GM18951 (cell line): Measurements from ENCODE around the gene PCYT2.

Source experiments
- POLR2A ChIP-seq: IDR thresholded peaks from 4 replicates; pipeline ENCODE4 v1.6.1; 2011; ENCODE audit warnings: mild to moderate bottlenecking; ENCODE audit not compliant: insufficient read length, insufficient read depth; ENCODE audit errors: extremely low read depth
- in situ Hi-C: fragments of 300-500 bp; cut with MboI; formaldehyde crosslinking; loops from one replicate; pipeline ENCODE4 v1.12.0; 2022; ENCODE audit warnings: low sequenced_read_pairs, mixed read lengths, inconsistent platforms; ENCODE audit not compliant: unreplicated experiment

The PCYT2 gene

DNA sequence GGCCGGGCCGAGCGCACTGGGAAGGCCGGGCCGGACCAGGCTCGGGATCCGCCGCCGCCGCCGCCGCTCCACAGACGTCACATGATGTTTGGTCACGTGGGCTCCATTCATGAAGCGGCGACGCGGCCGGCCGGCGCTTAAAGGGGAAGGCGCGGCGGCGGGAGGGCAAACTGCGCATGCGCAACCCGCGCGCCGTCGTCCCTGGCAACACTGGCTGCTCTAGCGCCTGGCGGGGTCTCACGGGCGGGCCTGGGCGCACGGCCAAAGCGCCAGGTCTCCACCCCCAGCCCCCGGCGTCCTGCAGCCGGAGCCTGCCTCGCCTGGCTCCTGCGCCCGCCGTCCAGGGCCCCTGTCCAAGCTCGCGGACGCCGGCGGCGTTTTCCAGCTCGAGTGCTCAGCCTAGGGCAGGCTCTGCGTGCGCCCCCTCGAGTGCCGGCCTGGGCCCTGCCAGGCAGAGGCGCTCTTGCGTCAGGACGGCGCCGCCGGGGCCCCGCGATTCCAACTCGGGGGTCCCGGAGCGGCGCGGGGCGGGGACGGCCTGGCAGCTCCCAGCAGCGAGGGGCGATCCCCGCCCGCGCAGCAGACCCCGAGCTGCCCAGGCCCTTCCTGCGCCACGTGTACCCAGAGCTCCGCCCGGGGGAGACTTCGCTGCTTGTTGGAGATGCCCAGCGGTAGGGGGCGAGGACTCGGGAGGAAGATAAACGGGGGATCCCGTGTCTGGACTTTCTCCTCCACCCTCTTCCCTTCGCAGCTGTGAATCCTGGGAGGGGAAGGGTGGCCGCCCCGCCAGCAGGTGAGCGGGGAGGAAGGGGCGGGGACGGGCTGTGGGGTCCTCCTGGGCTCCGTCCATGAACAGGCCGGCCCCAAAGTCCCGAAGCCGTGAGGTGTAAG, 16.7 kb upstream of the PCYT2 start, which contains the start of gene MAFG:
TSS of gene MAFG (minus strand) at position 83 of the 891 bp plus-strand sequence. CDS start 4,550 bp downstream, outside the sequence.
- in situ Hi-C loops = no loop called here
- TF ChIP-seq POLR2A = peak; percentile 47

DNA sequence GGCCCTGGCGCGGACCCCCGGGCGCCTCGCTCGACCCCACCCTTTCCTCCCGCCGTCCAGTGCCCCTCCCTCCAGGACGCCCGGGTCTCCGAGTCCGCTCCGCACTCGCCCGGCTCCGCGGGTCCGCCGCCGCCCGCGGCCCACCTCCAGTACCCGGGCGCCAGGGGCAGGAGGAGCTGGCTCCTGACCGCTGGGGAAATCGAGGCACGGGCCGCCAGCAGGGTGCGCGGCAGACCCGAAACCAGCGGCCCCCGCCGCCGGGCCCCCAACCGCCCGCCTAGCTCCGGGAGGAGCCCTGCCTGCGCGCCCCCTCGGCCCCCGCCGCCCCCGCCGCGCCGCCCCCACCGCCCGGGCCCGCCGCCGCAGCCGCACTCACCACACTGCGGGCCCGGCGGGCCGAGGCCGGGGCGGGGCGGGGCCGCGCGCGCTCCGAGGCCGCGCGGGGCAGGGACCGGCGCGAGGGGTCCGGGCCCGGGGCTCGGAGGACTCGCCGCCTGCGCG, 16.0 kb upstream of the PCYT2 start:
- in situ Hi-C loops = no loop called here
- no peak for TF ChIP-seq POLR2A

DNA sequence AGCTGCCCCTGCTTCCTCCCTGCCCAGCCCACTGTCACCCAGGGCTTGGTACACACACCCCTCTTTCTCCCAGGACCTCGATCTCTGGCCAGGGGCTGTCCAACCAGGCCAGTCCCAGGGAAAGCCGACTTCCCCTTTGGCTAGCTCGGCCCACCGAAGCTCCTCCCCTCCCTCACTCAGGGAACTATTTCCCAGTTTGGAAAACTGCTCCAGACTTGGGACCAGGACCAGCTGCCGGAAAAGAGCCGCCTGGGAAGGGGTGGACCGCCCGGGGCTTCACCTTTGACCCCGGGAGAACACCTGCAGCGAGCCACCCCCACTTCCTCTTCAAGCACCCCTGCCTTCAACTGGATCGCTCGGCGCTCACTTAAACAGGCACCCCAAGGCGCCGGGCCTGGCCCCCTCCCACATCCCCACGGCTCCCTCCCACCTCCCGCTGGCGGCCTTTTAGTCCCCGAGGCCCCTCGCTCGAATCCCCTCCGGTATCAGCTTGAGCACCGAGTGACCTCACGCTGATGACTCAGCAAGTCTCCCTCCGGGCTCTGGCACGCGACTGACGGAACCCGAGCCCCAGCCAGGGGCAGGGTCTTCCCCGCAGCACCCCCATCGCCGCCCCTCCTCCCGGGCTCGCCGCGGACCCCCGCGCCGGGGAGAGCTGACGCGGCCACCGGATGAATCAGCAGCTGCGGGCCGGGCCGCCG, 15.4 kb upstream of the PCYT2 start:
- peak; percentile 22 for TF ChIP-seq POLR2A
- in situ Hi-C loops = no loop called here

DNA sequence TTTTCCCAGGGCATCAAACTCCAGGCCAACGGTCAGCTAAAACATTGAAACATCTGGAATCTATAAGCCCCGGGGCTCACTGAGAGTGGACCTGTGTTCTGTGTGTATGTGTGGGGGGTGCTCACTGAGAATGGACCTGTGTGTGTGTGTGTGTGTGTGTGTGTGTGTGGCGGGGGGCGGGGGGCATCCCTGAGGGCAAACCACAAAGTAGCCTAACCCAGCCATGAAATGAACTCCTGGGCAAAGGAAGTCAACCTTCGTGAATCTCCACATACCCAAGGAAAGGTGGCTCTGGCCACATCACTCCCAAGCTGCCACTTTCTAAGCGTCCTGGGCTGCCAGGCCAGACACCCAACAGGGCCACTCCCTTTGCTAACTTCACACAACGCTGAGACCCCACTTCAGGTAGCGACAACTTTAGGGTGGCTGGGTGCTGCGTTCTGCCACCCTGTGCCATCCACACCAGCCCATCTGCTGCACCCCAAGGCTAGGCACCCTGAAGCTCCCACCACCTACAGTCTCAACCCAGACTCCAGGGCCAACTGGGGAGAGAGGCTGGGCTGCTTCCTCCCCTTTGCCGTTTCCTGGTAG, 14.8 kb upstream of the PCYT2 start:
- in situ Hi-C loops = no loop called here
- no peak for TF ChIP-seq POLR2A

DNA sequence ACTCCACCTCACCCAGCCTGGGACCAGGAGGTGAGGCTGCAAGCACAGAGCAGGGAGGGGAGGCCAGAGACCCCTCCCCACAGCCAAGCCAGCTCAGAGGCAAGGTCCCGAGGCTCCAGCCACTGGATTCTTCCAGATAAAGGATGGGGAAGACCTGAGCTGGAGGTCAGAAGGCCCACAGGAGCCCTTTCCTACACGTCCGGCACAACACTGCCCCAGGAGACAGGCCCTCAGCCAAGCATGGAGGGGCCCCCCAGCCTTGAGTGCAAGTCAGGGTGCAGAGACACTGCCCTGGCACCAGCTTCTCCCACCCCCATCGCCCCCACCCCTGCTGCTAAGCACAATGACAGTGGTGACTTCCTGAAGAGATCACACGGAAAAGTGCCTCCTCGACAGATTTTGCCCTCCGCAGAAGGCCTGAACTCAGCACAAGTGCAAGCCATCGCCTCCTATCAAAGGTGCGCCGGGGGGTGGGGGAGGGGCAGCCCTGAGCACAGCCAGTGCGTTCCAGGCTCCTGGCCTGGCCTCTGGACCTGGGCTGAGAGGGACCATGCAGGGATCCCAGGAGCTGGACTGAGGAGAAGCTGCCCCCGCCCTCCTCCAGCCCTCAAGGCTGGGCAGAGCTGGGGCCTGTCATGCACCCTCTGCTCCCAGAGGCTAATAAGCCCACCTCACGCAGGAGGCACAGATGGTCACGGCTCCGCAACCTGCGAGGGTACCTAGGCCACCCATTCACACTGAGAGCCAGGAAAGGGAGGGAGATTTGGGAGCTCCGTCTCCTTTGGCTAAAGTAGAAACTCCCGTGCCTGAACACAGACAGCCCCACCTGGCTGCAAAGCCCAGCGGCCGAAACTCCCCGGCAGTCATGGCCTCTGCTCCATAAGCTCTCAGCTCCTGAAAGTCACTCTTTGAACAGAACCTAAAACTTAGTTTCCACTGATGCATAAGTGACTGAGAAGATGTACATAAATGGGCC, 13.6 kb upstream of the PCYT2 start:
- in situ Hi-C loops = no loop called here
- no peak for TF ChIP-seq POLR2A

DNA sequence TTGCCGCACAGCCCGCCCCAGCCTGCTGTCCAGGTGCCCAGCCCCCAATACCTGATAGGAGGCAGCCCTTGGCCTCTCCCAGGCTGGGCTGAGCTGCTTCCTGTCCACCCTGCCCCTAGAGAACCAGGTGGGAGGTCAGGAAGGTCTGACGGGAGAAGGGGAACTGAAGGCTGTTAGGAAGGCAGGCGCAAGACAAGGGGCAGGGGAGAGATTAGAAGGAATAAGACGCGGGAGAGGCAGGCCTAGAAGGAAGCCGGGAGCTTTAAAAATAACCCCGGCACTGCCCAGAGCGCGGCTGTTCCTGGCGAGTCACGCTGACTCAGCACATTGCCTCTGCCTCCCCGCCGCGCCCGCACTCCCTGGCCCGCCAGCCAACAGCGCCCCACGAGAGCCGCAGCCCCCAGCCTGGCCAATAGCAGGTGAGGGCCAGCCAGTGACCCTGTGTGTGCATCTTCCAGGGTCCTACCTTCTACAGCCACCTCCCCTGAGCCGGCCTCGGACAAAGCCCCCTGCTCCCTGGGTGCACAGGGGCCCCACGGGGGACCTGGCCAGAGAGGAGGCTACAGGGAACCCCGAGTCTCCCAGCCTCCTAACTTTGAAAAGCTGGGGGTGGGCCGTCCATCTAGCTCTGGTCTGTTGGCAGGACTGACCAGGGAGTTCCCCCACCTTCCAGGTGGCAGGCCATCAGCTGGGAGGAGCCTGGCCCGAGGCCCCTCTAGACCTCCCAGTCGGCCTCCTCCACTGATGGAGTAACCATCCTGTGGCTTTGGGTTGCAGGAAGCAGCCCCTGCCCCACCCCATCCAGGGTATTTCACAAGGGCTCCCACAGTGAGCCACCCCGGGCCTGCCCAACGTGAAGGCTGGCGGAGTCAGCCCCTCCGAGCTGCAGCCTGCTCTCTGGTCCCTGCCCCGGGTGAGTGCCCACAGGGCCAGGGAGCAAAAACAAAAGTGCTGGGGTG, 12.4 kb upstream of the PCYT2 start:
- in situ Hi-C loops = no loop called here
- no peak for TF ChIP-seq POLR2A

DNA sequence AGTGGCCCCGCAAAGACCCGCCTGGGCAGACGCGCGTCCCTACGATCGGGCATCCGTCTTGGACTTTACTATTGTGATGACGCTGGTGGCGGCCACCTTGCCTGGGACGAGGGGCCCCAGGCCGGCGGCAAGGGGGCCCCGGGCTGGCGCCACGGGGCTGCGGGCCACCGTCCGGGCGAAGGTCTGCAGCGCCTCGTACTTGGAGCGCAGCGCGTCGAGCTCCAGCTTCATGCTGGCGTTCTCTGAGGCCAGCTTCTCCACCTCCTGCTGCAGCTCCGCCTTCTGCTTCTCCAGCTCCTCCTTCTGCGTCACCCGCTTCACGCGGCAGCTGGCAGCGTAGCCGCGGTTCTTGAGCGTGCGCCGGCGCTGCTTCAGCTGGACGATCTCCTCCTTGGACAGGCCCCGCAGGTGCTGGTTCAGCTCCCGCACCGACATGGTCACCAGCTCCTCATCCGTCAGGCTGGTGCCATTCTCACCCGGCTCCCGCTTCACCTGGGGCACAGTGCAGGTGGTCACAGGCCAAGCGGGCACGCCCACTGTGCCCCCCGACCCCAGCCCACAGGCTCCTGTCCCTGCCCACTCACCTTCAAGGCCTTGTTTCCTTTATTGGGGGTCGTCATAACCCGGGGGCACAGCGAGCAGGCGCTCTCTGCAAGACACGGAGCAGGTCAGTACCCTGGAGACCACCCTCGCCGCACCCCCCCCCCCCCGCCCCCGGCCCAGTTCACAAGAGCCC, 11.5 kb upstream of the PCYT2 start:
- in situ Hi-C loops = no loop called here
- TF ChIP-seq POLR2A = no peak

DNA sequence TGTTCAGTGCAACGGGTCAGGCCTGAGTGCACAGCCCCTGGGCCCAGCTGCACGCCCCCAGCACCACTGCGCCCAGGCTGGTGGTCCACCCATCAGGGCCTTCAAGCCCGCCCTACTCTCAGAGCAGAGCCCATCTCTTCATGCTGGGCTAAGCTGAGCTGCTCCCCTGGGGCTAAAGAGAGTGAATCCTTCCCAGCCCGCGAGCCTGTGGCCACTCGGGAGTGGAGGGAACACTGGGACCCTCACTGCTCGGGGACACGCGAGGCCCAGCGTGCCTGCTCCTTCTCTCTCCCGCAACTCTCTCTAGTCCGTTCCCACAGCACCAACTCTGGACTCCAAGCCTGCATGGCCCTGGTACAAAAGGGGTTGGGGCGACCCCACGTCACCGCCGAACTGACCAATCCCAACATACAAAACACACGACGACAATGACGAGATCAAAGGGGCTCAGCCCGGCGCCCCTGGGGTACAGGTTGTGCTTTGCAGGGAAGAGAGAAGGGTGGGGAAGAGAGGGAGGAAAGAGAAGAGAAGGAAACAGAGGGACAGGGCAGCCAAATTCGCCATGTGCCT, 10.9 kb upstream of the PCYT2 start:
- in situ Hi-C loops = no loop called here
- no peak for TF ChIP-seq POLR2A

DNA sequence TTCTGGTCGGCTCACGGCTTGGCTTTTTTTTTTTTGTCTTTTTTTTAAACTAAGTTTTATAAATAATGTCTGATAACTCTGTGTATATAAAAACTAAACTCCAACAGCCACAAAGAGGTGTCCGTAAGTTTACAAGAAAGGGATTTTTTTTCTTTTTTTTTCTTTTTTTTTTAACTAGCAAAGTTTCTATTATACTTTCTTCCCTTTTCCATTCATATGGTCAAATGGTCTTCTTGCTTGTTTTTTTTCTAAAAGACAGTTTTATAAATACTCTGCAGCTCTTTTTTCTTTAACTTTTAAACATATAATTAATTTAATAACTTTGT, 10.3 kb upstream of the PCYT2 start:
- TF ChIP-seq POLR2A = no peak
- in situ Hi-C loops = no loop called here

DNA sequence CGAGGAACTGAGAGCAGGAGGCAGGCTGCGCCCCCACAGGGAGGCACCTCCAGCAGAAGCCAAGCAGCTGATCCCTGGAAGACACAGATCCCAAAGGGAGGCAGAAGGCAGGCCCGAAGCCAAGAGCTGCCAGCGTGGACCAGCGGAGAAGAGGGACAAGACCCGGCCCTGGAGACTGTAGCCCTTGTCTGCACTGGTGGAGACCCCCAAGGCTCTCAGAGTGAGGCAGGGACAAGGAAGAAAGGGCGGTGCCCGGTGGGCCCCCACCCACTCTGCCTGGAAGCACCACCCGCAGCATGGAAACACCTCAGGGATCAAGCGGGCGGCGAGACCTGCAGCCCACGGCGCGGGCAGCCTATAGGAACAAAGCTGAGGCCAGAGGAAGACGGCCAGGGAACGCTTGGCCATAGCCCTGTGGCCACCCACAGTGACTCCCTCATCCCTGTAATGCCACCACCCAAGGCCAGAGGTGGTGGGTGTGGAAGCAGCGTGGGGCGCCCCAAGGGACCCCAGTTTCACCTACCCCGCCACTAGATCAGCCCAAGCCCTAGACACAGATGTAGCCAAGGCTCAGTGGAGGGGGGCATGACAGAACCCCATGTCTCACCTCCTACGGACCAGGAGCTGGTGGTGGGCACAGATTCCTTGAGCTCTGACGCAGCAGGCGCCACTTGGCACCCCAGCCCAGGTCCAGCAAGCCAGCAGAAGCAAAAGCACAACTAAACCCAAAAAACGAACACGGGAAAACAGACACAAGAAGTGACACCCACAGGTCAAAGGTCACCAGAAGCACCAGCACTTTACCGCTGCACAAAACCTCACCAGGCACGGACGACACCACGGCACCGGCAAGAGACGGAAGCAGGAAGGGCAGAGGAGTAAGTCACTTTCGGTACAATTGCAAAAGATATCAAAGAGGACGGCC, 9.7 kb upstream of the PCYT2 start:
- TF ChIP-seq POLR2A = no peak
- in situ Hi-C loops = no loop called here
